K562 (cell line): ENCODE data around the gene ZCCHC3. TPM values are rescaled to one million over a fixed set of nuclear protein-coding genes. Genes with fewer than 3 reads are reported as not detected.

Experiments
- BCL6 ChIP-seq: fragments of 250-450 bp; sonication (Bioruptor Pico); IDR thresholded peaks from 2 replicates; pipeline ENCODE4 v1.4.0; 2020
- CCAR2 ChIP-seq: fragments of 200-400 bp; formaldehyde crosslinking; IDR thresholded peaks from 2 replicates; pipeline ENCODE4 v1.6.1; 2017; ENCODE audit warnings: mild to moderate bottlenecking, low read depth, low read length
- ETV6 ChIP-seq, 3 experiments: fragments of 150-350 bp in 1 of 3; sonication (generic) in 1 of 3; formaldehyde crosslinking in 1 of 3; IDR thresholded peaks; 2 replicates each; pipeline versions ENCODE4 v1.6.1 to v1.8.0; 2014 to 2022; ENCODE audit warnings: borderline replicate concordance in 2 of 3, low read depth in 2 of 3, antibody characterized with exemption in 1 of 3, low read length in 1 of 3, mild to moderate bottlenecking in 1 of 3, missing genetic modification reagents in 1 of 3
- IRF2 ChIP-seq: sonication (generic); formaldehyde crosslinking; IDR thresholded peaks from 2 replicates; pipeline ENCODE4 v1.8.1; 2022; ENCODE audit warnings: mild to moderate bottlenecking, missing genetic modification reagents
- KLF6 ChIP-seq: fragments of 250-450 bp; sonication (Bioruptor Pico); IDR thresholded peaks from 2 replicates; pipeline ENCODE4 v1.4.0; 2020; ENCODE audit warnings: mild to moderate bottlenecking, moderate library complexity, borderline replicate concordance
- MAX ChIP-seq: sonication (generic); formaldehyde crosslinking; IDR thresholded peaks from 2 replicates; pipeline ENCODE4 v1.9.0; 2022; ENCODE audit warnings: mild to moderate bottlenecking, missing genetic modification reagents
- NONO ChIP-seq, 2 experiments: fragments of 200-400 bp in 1 of 2; fragments of 450-650 bp in 1 of 2; formaldehyde crosslinking in 1 of 2; IDR thresholded peaks; 2 replicates each; pipeline ENCODE4 v1.6.1; 2017; ENCODE audit warnings: low read depth in 2 of 2, mild to moderate bottlenecking in 2 of 2, moderate library complexity in 2 of 2, low read length in 1 of 2
- PHF8 ChIP-seq: fragments of 200-600 bp; sonication (generic); IDR thresholded peaks from 2 replicates; pipeline ENCODE4 v1.6.1; 2012; ENCODE audit warnings: mixed run types, mild to moderate bottlenecking, inconsistent platforms, low read length, moderate library complexity, borderline replicate concordance
- RBFOX2 ChIP-seq: fragments of 200-400 bp; formaldehyde crosslinking; IDR thresholded peaks from 2 replicates; pipeline ENCODE4 v1.6.1; 2017; ENCODE audit warnings: low read depth, mild to moderate bottlenecking, low read length, moderate library complexity
- RBM25 ChIP-seq: fragments of 200-400 bp; formaldehyde crosslinking; IDR thresholded peaks from 2 replicates; pipeline ENCODE4 v1.6.1; 2018; ENCODE audit warnings: low read length, low read depth, moderate library complexity; ENCODE audit not compliant: severe bottlenecking
- SAP30 ChIP-seq: fragments of 200-600 bp; sonication (generic); IDR thresholded peaks from 2 replicates; pipeline ENCODE4 v1.6.1; 2012; ENCODE audit warnings: borderline replicate concordance, low read depth, mild to moderate bottlenecking, moderate library complexity, low read length, control low read depth, inconsistent platforms; ENCODE audit not compliant: insufficient read depth, poor library complexity, severe bottlenecking
- SNAPC5 ChIP-seq: fragments of 250-450 bp; sonication (Bioruptor Pico); IDR thresholded peaks from 2 replicates; pipeline ENCODE4 v1.8.0; 2021; ENCODE audit warnings: moderate library complexity, mild to moderate bottlenecking, inconsistent platforms
- STAT6 ChIP-seq: sonication (generic); formaldehyde crosslinking; IDR thresholded peaks from 2 replicates; pipeline ENCODE4 v1.8.1; 2023; ENCODE audit warnings: mild to moderate bottlenecking, missing genetic modification reagents
- TFAP4 ChIP-seq: sonication (generic); formaldehyde crosslinking; IDR thresholded peaks from 2 replicates; pipeline ENCODE4 v1.8.0; 2022; ENCODE audit warnings: missing genetic modification reagents, mild to moderate bottlenecking, moderate library complexity, borderline replicate concordance
- ZNF589 ChIP-seq: fragments of 200-800 bp; sonication (Bioruptor generic); IDR thresholded peaks from 2 replicates; pipeline ENCODE4 v1.6.1; 2016; ENCODE audit warnings: low read depth, missing genetic modification characterization, missing compliant biosample characterization
- ZNF696 ChIP-seq: fragments of 250-450 bp; sonication (Bioruptor Pico); conservative IDR thresholded peaks from 2 replicates; pipeline ENCODE4 v1.4.0; 2020; ENCODE audit warnings: mild to moderate bottlenecking, moderate library complexity
- ZNF76 ChIP-seq: fragments of 250-450 bp; sonication (Bioruptor Pico); IDR thresholded peaks from 2 replicates; pipeline ENCODE4 v1.4.0; 2020; ENCODE audit warnings: mild to moderate bottlenecking, moderate library complexity, borderline replicate concordance
- polyA plus RNA-seq, 8 experiments: library from polyadenylated mRNA; depleted of rRNA in 4 of 8; stranded (reverse) in 5 of 8; unstranded in 3 of 8; fragments of >200 nt; fragmentation: Nextera tagmentation in 2 of 8; fragmentation: Illumina TruSeq in 1 of 8; extraction: Ambion mirVana in 2 of 8; extraction: Trizol in 1 of 8; gene quantifications; 2 replicates each; pipeline versions ENCODE4 v1.2.1 to v1.2.3, GENCODE V29; 2011 to 2014; ENCODE audit warnings: inconsistent platforms in 1 of 8, missing spikeins in 1 of 8
- total RNA-seq, 7 experiments: library from RNA; depleted of rRNA in 6 of 7; stranded (reverse); fragments of >200 nt in 6 of 7; fragmentation: Illumina TruSeq in 2 of 7; extraction: Trizol in 2 of 7; gene quantifications; 2 replicates each; pipeline versions ENCODE4 v1.2.1 to v1.2.3, GENCODE V29; 2011 to 2021; ENCODE audit warnings: low replicate concordance in 1 of 7
- TF ChIP-seq, protein P1 (sequence below): fragments of 250-450 bp; sonication (Bioruptor Pico); IDR thresholded peaks from 2 replicates; pipeline ENCODE4 v1.9.0; 2021; ENCODE audit warnings: mild to moderate bottlenecking
- TF ChIP-seq, protein P2 (sequence below), 2 experiments: IDR thresholded peaks; 2 replicates each; pipeline ENCODE4 v1.6.1; 2011; ENCODE audit warnings: borderline replicate concordance in 1 of 2, control low read depth in 1 of 2, low read depth in 1 of 2, low read length in 1 of 2, mild to moderate bottlenecking in 1 of 2, mixed read lengths in 1 of 2, moderate library complexity in 1 of 2; ENCODE audit not compliant: insufficient read depth in 1 of 2, insufficient read length in 1 of 2, poor library complexity in 1 of 2, severe bottlenecking in 1 of 2; ENCODE audit errors: extremely low read depth in 1 of 2

Gene ZCCHC3
- total and polyA plus RNA-seq, 9 of the 15 experiments (the other 6 are each of a cell fraction or from before 2014, with no cell fraction given): 2.8 to 23.3 (median 16.5) TPM

- TF ChIP-seq TFAP4 (CRISPR knock-in tag): peak; percentile 56; the same call in 1 of the 2 replicates
- peak; percentile 26 for TF ChIP-seq RBM25
- no peak for TF ChIP-seq KLF6 (CRISPR knock-in tag)
- TF ChIP-seq ZNF696 (CRISPR knock-in tag): no peak
- no peak for TF ChIP-seq SNAPC5
- no peak for TF ChIP-seq ZNF76 (CRISPR knock-in tag)
- TF ChIP-seq STAT6 (CRISPR knock-in tag): no peak
- peak; percentile 70 for TF ChIP-seq SAP30
- TF ChIP-seq PHF8: peak; percentile 77; the same call in 1 of the 2 replicates
- TF ChIP-seq CCAR2: no peak
- no peak for TF ChIP-seq ETV6 (IDR thresholded peaks at IDR 0.05; ENCODE audit: borderline replicate concordance in 1 of 2, low read depth in 2 of 2, low read length in 1 of 2)
- 0 out of 2 replicates have a peak, but pooled peaks have one; percentile 53 for TF ChIP-seq ETV6 (CRISPR knock-in tag; IDR thresholded peaks at IDR 0.05; ENCODE audit: borderline replicate concordance)
- peak; percentile 45 for TF ChIP-seq RBFOX2
- TF ChIP-seq MAX (CRISPR knock-in tag): peak; percentile 30; the same call in 1 of the 2 replicates
- TF ChIP-seq, protein P1, sequence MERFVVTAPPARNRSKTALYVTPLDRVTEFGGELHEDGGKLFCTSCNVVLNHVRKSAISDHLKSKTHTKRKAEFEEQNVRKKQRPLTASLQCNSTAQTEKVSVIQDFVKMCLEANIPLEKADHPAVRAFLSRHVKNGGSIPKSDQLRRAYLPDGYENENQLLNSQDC (CRISPR knock-in tag): no peak
- no peak for TF ChIP-seq IRF2 (CRISPR knock-in tag)
- TF ChIP-seq, protein P2, sequence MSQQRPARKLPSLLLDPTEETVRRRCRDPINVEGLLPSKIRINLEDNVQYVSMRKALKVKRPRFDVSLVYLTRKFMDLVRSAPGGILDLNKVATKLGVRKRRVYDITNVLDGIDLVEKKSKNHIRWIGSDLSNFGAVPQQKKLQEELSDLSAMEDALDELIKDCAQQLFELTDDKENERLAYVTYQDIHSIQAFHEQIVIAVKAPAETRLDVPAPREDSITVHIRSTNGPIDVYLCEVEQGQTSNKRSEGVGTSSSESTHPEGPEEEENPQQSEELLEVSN (IDR thresholded peaks at IDR 0.05; ENCODE audit: borderline replicate concordance in 1 of 2, extremely low read depth in 1 of 2, insufficient read depth in 1 of 2, insufficient read length in 1 of 2, low read depth in 1 of 2, low read length in 1 of 2, poor library complexity in 1 of 2, severe bottlenecking in 1 of 2): peak; percentile 78 to 90
- no peak for TF ChIP-seq BCL6 (CRISPR knock-in tag)
- no peak for TF ChIP-seq ZNF589 (CRISPR knock-in tag)
- TF ChIP-seq NONO (IDR thresholded peaks at IDR 0.05; ENCODE audit: low read depth in 2 of 2, low read length in 1 of 2): no peak
Measured at GRCh38 chr20:290084-290831, 7.1 kb upstream of the ZCCHC3 start, which contains the start of gene C20orf96 (continued).
